AML-193 (cell line): ENCODE measurements around the gene ZNF526.

Source experiments
- DNase-seq, 2 experiments: peaks; one replicate each; lab custom pipeline; 2025; lab: John Stamatoyannopoulos, UW

The ZNF526 gene

GRCh38 chr19:42219812-42220750 is at the start of gene ZNF526:
ZNF526 (plus strand) TSS chr19:42220312; CDS start chr19:42224404, 4,092 bp downstream.
- DNase-seq: peak; percentile 91 to 93

GRCh38 chr19:42170715-42171114 is 49.4 kb upstream of the ZNF526 start:
- DNase-seq: no peak

- no peak for DNase-seq
Observed at GRCh38 chr19:42172261-42172660, 47.9 kb upstream of the ZNF526 start.

GRCh38 chr19:42173695-42174094 is 46.4 kb upstream of the ZNF526 start:
- DNase-seq: no peak

- no peak for DNase-seq
Observed at GRCh38 chr19:42174188-42174587, 45.9 kb upstream of the ZNF526 start.

GRCh38 chr19:42174958-42175734 is 45.0 kb upstream of the ZNF526 start:
- DNase-seq: no peak

GRCh38 chr19:42175952-42176648 is 44.0 kb upstream of the ZNF526 start:
- DNase-seq: no peak

GRCh38 chr19:42176649-42176989 is 43.5 kb upstream of the ZNF526 start:
- no peak for DNase-seq

- DNase-seq: peak; percentile 37 to 40
Observed at GRCh38 chr19:42176990-42177685, 43.0 kb upstream of the ZNF526 start.

GRCh38 chr19:42177686-42178019 is 42.5 kb upstream of the ZNF526 start:
- DNase-seq: no peak

- DNase-seq: no peak
Observed at GRCh38 chr19:42178791-42179674, 41.1 kb upstream of the ZNF526 start.

- peak; percentile 53 to 57 for DNase-seq
Observed at GRCh38 chr19:42184401-42184861, 35.7 kb upstream of the ZNF526 start.

- peak; percentile 65 to 71 for DNase-seq
Observed at GRCh38 chr19:42185277-42185676, 34.8 kb upstream of the ZNF526 start.

GRCh38 chr19:42188665-42189064 is 31.4 kb upstream of the ZNF526 start:
- DNase-seq: no peak

- DNase-seq: no peak
Observed at GRCh38 chr19:42189133-42189532, 31.0 kb upstream of the ZNF526 start.

GRCh38 chr19:42191330-42191729 is 28.8 kb upstream of the ZNF526 start:
- DNase-seq: no peak

GRCh38 chr19:42191855-42192254 is 28.3 kb upstream of the ZNF526 start:
- no peak for DNase-seq

GRCh38 chr19:42193294-42193693 is 26.8 kb upstream of the ZNF526 start:
- no peak for DNase-seq

- no peak for DNase-seq
Observed at GRCh38 chr19:42193706-42194105, 26.4 kb upstream of the ZNF526 start.
